PFSK-1 (cell line): ENCODE data around the gene LRBA.

Experiments used
- FOXP2 ChIP-seq: optimal IDR thresholded peaks from 2 replicates; pipeline ENCODE3; 2011; ENCODE audit warnings: borderline replicate concordance, control low read depth, inconsistent platforms; ENCODE audit not compliant: insufficient read depth; ENCODE audit errors: extremely low read length, extremely low read depth
- POLR2AphosphoS5 ChIP-seq: IDR thresholded peaks from 2 replicates; pipeline ENCODE4 v1.6.1; 2012; ENCODE audit warnings: low read depth, mild to moderate bottlenecking, control low read depth, low read length, moderate library complexity
- REST ChIP-seq, 2 experiments: IDR thresholded peaks; 2 replicates each; pipeline versions ENCODE4 v1.6.1 to v1.8.0; 2011 to 2012; ENCODE audit warnings: low read depth in 2 of 2, low read length in 2 of 2, control low read depth in 1 of 2, inconsistent platforms in 1 of 2, mild to moderate bottlenecking in 1 of 2, moderate library complexity in 1 of 2; ENCODE audit not compliant: insufficient read depth in 1 of 2
- SIN3A ChIP-seq: IDR thresholded peaks from 2 replicates; pipeline ENCODE4 v1.6.1; 2012; ENCODE audit warnings: mild to moderate bottlenecking, low read length, moderate library complexity, borderline replicate concordance; ENCODE audit not compliant: insufficient read depth
- TAF1 ChIP-seq: IDR thresholded peaks from 2 replicates; pipeline ENCODE4 v1.6.1; 2012; ENCODE audit warnings: low read length, control low read depth, borderline replicate concordance; ENCODE audit not compliant: insufficient read depth

LRBA gene

DNA sequence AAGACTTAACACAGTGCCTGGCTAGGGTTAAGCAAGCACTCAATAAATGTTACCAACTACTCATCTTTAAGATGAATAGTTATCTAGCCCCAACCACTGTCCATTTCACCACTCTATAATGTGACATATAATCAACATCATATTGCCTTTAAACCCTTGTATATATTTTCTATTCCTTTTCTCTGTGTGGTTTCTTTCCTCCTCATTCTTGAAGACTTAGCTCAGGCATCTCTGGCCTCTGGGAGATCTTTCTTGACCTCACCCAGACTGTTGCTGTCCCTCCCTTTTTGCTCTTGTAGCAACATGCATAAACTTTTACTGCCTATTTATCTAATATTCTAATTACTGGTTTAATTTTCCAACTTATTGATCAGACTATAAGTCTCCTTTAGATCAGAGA is 683.0 kb downstream of the LRBA start:
- TF ChIP-seq POLR2AphosphoS5 (no peak), REST (IDR thresholded peaks at IDR 0.05; ENCODE audit: insufficient read depth in 1 of 2, low read depth in 2 of 2, low read length in 2 of 2) (no peak), TAF1 (no peak), FOXP2 (no peak), SIN3A (no peak)

DNA sequence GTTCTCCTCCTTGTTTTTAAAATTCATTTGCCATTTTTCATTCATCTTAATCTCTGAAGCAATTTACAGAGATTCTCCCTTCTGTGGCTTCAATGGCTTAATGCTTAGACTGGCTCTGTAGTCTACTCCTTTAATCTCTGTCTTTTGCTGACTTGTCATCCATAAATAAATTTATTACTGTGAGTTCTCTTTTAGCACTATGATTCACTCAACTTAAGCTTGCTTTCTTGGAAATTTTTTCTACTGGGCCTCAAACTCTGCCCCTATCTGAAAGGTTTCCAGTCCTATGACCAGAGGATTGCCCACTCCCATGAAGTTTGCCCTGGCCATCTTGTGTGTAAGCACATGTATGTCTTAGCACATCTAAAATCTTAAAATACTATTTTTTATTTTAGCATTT is 685.7 kb downstream of the LRBA start:
- TF ChIP-seq REST (IDR thresholded peaks at IDR 0.05; ENCODE audit: insufficient read depth in 1 of 2, low read depth in 2 of 2, low read length in 2 of 2) (no peak), POLR2AphosphoS5 (no peak), FOXP2 (no peak), SIN3A (no peak), TAF1 (no peak)

DNA sequence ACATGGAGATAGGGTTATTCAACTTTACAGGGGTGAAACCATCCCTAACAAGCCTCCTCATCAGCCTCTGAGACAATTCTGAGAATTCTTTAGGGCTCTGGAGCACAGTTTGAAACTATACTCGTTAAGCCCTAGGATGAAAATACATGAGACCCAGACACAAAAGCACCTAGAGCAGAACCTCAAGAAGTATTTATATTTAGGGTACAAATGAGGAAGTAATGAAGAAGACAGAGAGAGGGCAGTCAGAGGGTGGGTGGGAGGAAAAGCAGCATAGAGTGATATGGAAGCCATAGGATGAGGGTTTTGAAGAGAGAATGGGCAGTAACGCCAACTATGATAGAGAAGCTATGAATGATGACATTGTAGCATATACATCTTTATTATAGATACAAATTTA is 686.6 kb downstream of the LRBA start:
- TF ChIP-seq FOXP2 (no peak), REST (IDR thresholded peaks at IDR 0.05; ENCODE audit: insufficient read depth in 1 of 2, low read depth in 2 of 2, low read length in 2 of 2) (no peak), TAF1 (no peak), POLR2AphosphoS5 (no peak), SIN3A (no peak)

DNA sequence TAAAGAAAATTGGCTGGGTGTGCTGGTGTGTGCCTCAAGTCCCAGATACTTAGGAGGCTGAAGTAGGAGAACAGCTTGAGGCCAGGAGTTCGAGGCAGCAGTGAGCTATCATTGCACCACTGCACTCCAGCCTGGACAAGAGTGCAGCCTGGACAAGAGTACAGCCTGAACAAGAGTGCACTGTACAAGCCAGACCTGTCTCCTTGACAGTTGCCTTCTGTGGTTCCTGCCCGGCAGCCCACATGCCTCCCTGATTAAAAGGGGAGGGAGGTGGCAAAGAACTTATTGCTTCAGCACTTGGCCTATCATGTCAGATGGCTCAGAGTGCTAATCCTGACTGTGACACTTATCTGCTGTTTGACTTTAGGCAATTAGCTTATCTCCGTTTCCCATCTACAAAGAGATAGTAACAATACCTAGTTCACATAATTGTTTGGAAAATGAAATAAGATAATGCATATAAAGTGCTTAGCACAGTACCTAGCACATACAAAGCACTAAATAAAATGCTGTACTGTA is 687.8 kb downstream of the LRBA start:
- TF ChIP-seq TAF1 (no peak), FOXP2 (no peak), SIN3A (no peak), POLR2AphosphoS5 (no peak), REST (IDR thresholded peaks at IDR 0.05; ENCODE audit: insufficient read depth in 1 of 2, low read depth in 2 of 2, low read length in 2 of 2) (no peak)

DNA sequence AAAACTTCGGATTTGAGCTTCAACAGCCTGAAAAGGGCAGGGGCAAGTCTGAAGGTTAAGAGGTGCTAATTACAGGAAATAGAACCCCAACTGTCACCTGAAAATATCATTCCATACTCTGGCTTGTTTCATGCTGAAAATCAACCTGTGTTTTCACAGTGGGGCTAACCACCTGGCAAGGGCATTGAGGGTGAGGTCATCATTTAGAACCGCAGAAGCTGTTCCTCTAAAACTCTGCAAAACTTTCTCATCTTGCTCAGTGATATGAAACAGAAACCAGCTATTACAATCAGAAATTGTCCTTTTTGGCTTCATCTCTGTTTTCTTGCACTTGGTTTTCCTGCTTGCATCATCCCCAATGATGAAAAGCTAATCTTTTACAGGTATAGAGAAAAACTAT is 689.2 kb downstream of the LRBA start:
- TF ChIP-seq TAF1 (no peak), FOXP2 (no peak), REST (IDR thresholded peaks at IDR 0.05; ENCODE audit: insufficient read depth in 1 of 2, low read depth in 2 of 2, low read length in 2 of 2) (no peak), POLR2AphosphoS5 (no peak), SIN3A (no peak)
